HepG2 (cell line): ENCODE results near the gene DDIT4. TPM values are rescaled to one million over a fixed set of nuclear protein-coding genes. Genes with fewer than 3 reads are reported as not detected.

ENCODE experiments used
- CBX2 ChIP-seq, 2 experiments: fragments of 200-600 bp in 1 of 2; sonication (generic); formaldehyde crosslinking in 1 of 2; IDR thresholded peaks; 2 replicates each; pipeline versions ENCODE4 v1.7.0 to v1.8.1; 2018 to 2022; ENCODE audit warnings: low read depth in 2 of 2, low read length in 1 of 2, mild to moderate bottlenecking in 1 of 2, missing genetic modification reagents in 1 of 2
- HNF4G ChIP-seq, 2 experiments: sonication (generic) in 1 of 2; formaldehyde crosslinking in 1 of 2; IDR thresholded peaks; 2 replicates each; pipeline versions ENCODE4 v1.4.0 to v1.6.1; 2011 to 2020; ENCODE audit warnings: borderline replicate concordance in 2 of 2, low read depth in 2 of 2, mild to moderate bottlenecking in 2 of 2, low read length in 1 of 2, missing genetic modification reagents in 1 of 2, moderate library complexity in 1 of 2
- MATR3 ChIP-seq: sonication (generic); formaldehyde crosslinking; IDR thresholded peaks from 2 replicates; pipeline ENCODE4 v1.4.0; 2020; ENCODE audit warnings: missing genetic modification reagents
- MED1 ChIP-seq: sonication (generic); formaldehyde crosslinking; IDR thresholded peaks from 2 replicates; pipeline ENCODE4 v1.4.0; 2020; ENCODE audit warnings: missing genetic modification reagents
- ONECUT2 ChIP-seq: sonication (generic); formaldehyde crosslinking; IDR thresholded peaks from 2 replicates; pipeline ENCODE4 v1.4.0; 2020; ENCODE audit warnings: missing genetic modification reagents
- SOX6 ChIP-seq, 2 experiments: fragments of 450-650 bp in 1 of 2; sonication (generic) in 1 of 2; formaldehyde crosslinking in 1 of 2; IDR thresholded peaks; 2 replicates each; pipeline versions ENCODE4 v1.4.0 to v1.6.1; 2017 to 2020; ENCODE audit warnings: antibody characterized with exemption in 1 of 2, mild to moderate bottlenecking in 1 of 2, missing genetic modification reagents in 1 of 2
- TBX2 ChIP-seq: sonication (generic); formaldehyde crosslinking; IDR thresholded peaks from 2 replicates; pipeline ENCODE4 v1.5.0; 2020; ENCODE audit warnings: missing genetic modification reagents, mild to moderate bottlenecking, borderline replicate concordance
- TFE3 ChIP-seq: IDR thresholded peaks from 2 replicates; pipeline ENCODE4 v1.6.1; 2016
- UBTF ChIP-seq: sonication (generic); formaldehyde crosslinking; IDR thresholded peaks from 2 replicates; pipeline ENCODE4 v1.4.0; 2020; ENCODE audit warnings: mild to moderate bottlenecking, missing genetic modification reagents
- ZFY ChIP-seq: sonication (generic); formaldehyde crosslinking; IDR thresholded peaks from 2 replicates; pipeline ENCODE4 v1.4.0; 2020; ENCODE audit warnings: missing genetic modification reagents
- ZMYM4 ChIP-seq: sonication (generic); formaldehyde crosslinking; IDR thresholded peaks from 2 replicates; pipeline ENCODE4 v1.8.1; 2023; ENCODE audit warnings: mild to moderate bottlenecking, missing genetic modification reagents
- ZNF235 ChIP-seq: sonication (generic); formaldehyde crosslinking; IDR thresholded peaks from 2 replicates; pipeline ENCODE4 v1.8.1; 2023; ENCODE audit warnings: mild to moderate bottlenecking, missing genetic modification reagents, borderline replicate concordance
- ZNF326 ChIP-seq: sonication (generic); formaldehyde crosslinking; IDR thresholded peaks from 2 replicates; pipeline ENCODE4 v1.4.0; 2020; ENCODE audit warnings: missing genetic modification reagents, borderline replicate concordance
- ZNF331 ChIP-seq: sonication (generic); formaldehyde crosslinking; IDR thresholded peaks from 2 replicates; pipeline ENCODE4 v1.4.0; 2020; ENCODE audit warnings: missing genetic modification reagents
- ZNF652 ChIP-seq: IDR thresholded peaks from 2 replicates; pipeline ENCODE4 v1.6.1; 2016; ENCODE audit warnings: low read depth, borderline replicate concordance
- polyA plus RNA-seq, 8 experiments: library from polyadenylated mRNA; depleted of rRNA in 3 of 8; stranded (reverse) in 7 of 8; unstranded in 1 of 8; fragments of >200 nt; fragmentation: Illumina TruSeq in 4 of 8; extraction: Trizol in 4 of 8; gene quantifications; 2 replicates each; pipeline versions ENCODE4 v1.2.1 to v1.2.3, GENCODE V29; 2011 to 2016; ENCODE audit warnings: low read depth in 4 of 8, missing spikeins in 1 of 8, mixed read lengths in 1 of 8; ENCODE audit not compliant: insufficient read depth in 1 of 8
- total RNA-seq, 5 experiments: library from RNA; depleted of rRNA; stranded (reverse); fragments of >200 nt; fragmentation: Illumina TruSeq; extraction: Trizol; gene quantifications; 2 replicates each; pipeline ENCODE4 v1.2.3, GENCODE V29; 2016; ENCODE audit warnings: low read depth in 1 of 5
- TF ChIP-seq, protein P1 (sequence below): IDR thresholded peaks from 2 replicates; pipeline ENCODE4 v1.6.1; 2016; ENCODE audit warnings: mild to moderate bottlenecking
- TF ChIP-seq, protein P2 (sequence below): IDR thresholded peaks from 2 replicates; pipeline ENCODE4 v1.6.1; 2012; ENCODE audit warnings: inconsistent platforms
- TF ChIP-seq, protein P3 (sequence below): sonication (generic); formaldehyde crosslinking; IDR thresholded peaks from 2 replicates; pipeline ENCODE4 v1.4.0; 2020; ENCODE audit warnings: missing genetic modification reagents
- TF ChIP-seq, protein P4 (sequence below): sonication (generic); formaldehyde crosslinking; IDR thresholded peaks from 2 replicates; pipeline ENCODE4 v1.4.0; 2020; ENCODE audit warnings: missing genetic modification reagents

The DDIT4 gene
- total and polyA plus RNA-seq, 2 of the 13 experiments (the other 11 are each of a cell fraction or from before 2014, with no cell fraction given) = 35.6 to 40.7 TPM

- TF ChIP-seq, protein P1, sequence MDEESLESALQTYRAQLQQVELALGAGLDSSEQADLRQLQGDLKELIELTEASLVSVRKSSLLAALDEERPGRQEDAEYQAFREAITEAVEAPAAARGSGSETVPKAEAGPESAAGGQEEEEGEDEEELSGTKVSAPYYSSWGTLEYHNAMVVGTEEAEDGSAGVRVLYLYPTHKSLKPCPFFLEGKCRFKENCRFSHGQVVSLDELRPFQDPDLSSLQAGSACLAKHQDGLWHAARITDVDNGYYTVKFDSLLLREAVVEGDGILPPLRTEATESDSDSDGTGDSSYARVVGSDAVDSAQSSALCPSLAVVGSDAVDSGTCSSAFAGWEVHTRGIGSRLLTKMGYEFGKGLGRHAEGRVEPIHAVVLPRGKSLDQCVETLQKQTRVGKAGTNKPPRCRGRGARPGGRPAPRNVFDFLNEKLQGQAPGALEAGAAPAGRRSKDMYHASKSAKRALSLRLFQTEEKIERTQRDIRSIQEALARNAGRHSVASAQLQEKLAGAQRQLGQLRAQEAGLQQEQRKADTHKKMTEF (CRISPR knock-in tag) = 0 out of 2 replicates have a peak, but pooled peaks have one; percentile 18
- TF ChIP-seq ZFY (peak; percentile 45; the same call in 1 of the 2 replicates), MATR3 (CRISPR knock-in tag) (no peak), HNF4G (IDR thresholded peaks at IDR 0.05; ENCODE audit: borderline replicate concordance, low read depth, low read length) (0 out of 2 replicates have a peak, but pooled peaks have one; percentile 9), HNF4G (CRISPR knock-in tag; IDR thresholded peaks at IDR 0.05; ENCODE audit: borderline replicate concordance, low read depth) (no peak), UBTF (CRISPR knock-in tag) (0 out of 2 replicates have a peak, but pooled peaks have one; percentile 23), SOX6 (IDR thresholded peaks at IDR 0.05) (no peak), SOX6 (CRISPR knock-in tag; IDR thresholded peaks at IDR 0.05) (peak; percentile 28; the same call in 1 of the 2 replicates), CBX2 (IDR thresholded peaks at IDR 0.05; ENCODE audit: low read depth, low read length) (no peak), CBX2 (CRISPR knock-in tag; IDR thresholded peaks at IDR 0.05; ENCODE audit: low read depth) (no peak), ZMYM4 (CRISPR knock-in tag) (peak; percentile 42; the same call in 1 of the 2 replicates), TBX2 (CRISPR knock-in tag) (peak; percentile 13; the same call in 1 of the 2 replicates), ZNF235 (no peak), MED1 (CRISPR knock-in tag) (peak; percentile 53; the same call in 1 of the 2 replicates), ONECUT2 (no peak), ZNF331 (peak; percentile 15; the same call in 1 of the 2 replicates), ZNF652 (CRISPR knock-in tag) (peak; percentile 70; the same call in 1 of the 2 replicates), ZNF326 (CRISPR knock-in tag) (no peak), TFE3 (peak; percentile 76)
- TF ChIP-seq, protein P2, sequence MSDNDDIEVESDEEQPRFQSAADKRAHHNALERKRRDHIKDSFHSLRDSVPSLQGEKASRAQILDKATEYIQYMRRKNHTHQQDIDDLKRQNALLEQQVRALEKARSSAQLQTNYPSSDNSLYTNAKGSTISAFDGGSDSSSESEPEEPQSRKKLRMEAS = peak; percentile 50
- TF ChIP-seq, protein P3, sequence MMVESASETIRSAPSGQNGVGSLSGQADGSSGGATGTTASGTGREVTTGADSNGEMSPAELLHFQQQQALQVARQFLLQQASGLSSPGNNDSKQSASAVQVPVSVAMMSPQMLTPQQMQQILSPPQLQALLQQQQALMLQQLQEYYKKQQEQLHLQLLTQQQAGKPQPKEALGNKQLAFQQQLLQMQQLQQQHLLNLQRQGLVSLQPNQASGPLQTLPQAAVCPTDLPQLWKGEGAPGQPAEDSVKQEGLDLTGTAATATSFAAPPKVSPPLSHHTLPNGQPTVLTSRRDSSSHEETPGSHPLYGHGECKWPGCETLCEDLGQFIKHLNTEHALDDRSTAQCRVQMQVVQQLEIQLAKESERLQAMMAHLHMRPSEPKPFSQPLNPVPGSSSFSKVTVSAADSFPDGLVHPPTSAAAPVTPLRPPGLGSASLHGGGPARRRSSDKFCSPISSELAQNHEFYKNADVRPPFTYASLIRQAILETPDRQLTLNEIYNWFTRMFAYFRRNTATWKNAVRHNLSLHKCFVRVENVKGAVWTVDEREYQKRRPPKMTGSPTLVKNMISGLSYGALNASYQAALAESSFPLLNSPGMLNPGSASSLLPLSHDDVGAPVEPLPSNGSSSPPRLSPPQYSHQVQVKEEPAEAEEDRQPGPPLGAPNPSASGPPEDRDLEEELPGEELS = 0 out of 2 replicates have a peak, but pooled peaks have one; percentile 15
- TF ChIP-seq, protein P4, sequence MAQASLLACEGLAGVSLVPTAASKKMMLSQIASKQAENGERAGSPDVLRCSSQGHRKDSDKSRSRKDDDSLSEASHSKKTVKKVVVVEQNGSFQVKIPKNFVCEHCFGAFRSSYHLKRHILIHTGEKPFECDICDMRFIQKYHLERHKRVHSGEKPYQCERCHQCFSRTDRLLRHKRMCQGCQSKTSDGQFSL (CRISPR knock-in tag) = no peak
These were observed 34.7 kb downstream of the DDIT4 start (continued) for GRCh38 chr10:72308320-72308987.
